ENCODE results near the gene E2F6.

Gene E2F6

DNA sequence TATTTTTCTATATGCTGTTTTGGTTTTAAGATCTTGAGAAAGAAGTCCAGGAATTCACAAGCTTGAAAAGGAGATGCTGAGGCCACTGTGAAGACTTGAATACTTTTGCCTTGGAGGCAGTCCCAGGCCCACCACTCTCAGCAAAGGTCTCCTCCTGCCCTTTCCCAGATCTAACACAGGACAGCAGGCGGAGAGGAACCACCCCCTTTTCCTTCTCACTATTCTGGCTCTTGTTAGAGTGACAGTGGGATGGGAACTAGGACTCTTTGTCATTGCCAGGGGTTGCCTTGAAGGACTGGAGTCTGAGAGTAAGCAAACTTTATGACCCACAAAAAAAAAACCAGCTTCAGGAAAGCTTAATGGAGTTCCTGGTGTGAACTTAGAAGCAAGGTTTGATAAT, 54.7 kb downstream of the E2F6 start:
- no peaks in the 10 kb centered on the region for H3K9me3 ChIP-seq (ENCODE audit: control insufficient read depth, low read length)
- no peak overlapping the region for H3K9ac ChIP-seq
- H3K79me2 ChIP-seq = no peaks in the 10 kb centered on the region
- no peaks in the 10 kb centered on the region for H3K36me3 ChIP-seq (ENCODE audit: control insufficient read depth, insufficient read depth, low read length)
- no peak overlapping the region for H3K27ac ChIP-seq
- H3K4me2 ChIP-seq (ENCODE audit: low read length) = no peak overlapping the region
- peak overlapping the region; percentile 8 for H2AFZ ChIP-seq
- TF ChIP-seq, protein P1, sequence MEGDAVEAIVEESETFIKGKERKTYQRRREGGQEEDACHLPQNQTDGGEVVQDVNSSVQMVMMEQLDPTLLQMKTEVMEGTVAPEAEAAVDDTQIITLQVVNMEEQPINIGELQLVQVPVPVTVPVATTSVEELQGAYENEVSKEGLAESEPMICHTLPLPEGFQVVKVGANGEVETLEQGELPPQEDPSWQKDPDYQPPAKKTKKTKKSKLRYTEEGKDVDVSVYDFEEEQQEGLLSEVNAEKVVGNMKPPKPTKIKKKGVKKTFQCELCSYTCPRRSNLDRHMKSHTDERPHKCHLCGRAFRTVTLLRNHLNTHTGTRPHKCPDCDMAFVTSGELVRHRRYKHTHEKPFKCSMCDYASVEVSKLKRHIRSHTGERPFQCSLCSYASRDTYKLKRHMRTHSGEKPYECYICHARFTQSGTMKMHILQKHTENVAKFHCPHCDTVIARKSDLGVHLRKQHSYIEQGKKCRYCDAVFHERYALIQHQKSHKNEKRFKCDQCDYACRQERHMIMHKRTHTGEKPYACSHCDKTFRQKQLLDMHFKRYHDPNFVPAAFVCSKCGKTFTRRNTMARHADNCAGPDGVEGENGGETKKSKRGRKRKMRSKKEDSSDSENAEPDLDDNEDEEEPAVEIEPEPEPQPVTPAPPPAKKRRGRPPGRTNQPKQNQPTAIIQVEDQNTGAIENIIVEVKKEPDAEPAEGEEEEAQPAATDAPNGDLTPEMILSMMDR (IDR thresholded peaks at IDR 0.05) = no peak
- H3K4me1 ChIP-seq = no peaks in the 10 kb centered on the region
- H3K4me3 ChIP-seq (ENCODE audit: low read depth, low read length) = no peak overlapping the region
- H3K27me3 ChIP-seq (ENCODE audit: control insufficient read depth, insufficient read depth, low read length) = no peaks in the 10 kb centered on the region

DNA sequence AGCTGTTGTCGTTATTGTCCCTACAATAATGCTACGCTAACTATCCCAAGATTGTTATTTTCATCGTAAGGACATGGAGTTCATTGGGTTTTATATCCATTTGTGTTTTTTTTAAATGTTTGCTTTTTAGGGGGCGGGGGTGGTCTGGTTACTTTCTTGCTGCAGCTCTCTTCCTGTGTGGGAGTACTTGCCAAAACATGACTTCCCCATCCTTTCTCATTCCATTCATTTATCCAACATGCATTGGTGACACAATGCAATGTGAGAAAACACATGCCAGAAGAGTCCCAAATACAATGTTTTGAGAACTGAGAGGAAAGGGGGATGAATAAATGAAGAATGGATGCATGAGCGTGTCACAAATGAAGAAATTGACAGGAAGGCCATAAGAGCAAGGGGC, 55.9 kb downstream of the E2F6 start:
- Histone ChIP-seq H3K27ac (no peak overlapping the region), H3K4me3 (ENCODE audit: low read depth, low read length) (no peak overlapping the region), H3K9ac (no peak overlapping the region), H3K27me3 (ENCODE audit: control insufficient read depth, insufficient read depth, low read length) (no peaks in the 10 kb centered on the region), H3K4me1 (no peaks in the 10 kb centered on the region), H3K4me2 (ENCODE audit: low read length) (no peak overlapping the region), H3K9me3 (ENCODE audit: control insufficient read depth, low read length) (no peaks in the 10 kb centered on the region), H2AFZ (no peak overlapping the region), H3K36me3 (ENCODE audit: control insufficient read depth, insufficient read depth, low read length) (no peaks in the 10 kb centered on the region), H3K79me2 (no peaks in the 10 kb centered on the region)
- TF ChIP-seq, protein P1 (IDR thresholded peaks at IDR 0.05) = no peak

DNA sequence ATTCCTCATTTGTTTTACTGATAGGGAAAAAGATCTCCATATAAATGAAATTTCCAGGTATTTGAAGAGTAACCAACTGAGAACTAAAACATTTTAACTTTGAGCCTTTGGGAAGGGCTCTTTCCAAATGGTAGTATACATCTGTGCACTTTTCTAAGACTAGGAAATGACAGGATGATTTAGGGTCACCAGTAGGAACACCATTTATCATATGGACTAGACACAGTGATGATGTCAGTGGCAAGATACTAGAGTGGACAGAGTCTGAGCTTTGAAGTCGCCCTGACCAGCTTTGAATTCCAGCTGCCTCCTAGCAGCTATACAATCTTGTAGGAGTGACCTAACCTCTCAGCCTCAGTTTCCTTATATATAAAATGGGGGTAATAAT, 56.4 kb downstream of the E2F6 start:
- no peaks in the 10 kb centered on the region for H3K9me3 ChIP-seq (ENCODE audit: control insufficient read depth, low read length)
- H3K4me2 ChIP-seq (ENCODE audit: low read length) = no peak overlapping the region
- H2AFZ ChIP-seq = no peak overlapping the region
- no peaks in the 10 kb centered on the region for H3K79me2 ChIP-seq
- H3K27me3 ChIP-seq (ENCODE audit: control insufficient read depth, insufficient read depth, low read length) = no peaks in the 10 kb centered on the region
- H3K4me3 ChIP-seq (ENCODE audit: low read depth, low read length) = no peak overlapping the region
- no peak overlapping the region for H3K27ac ChIP-seq
- TF ChIP-seq, protein P1 (IDR thresholded peaks at IDR 0.05) = no peak
- H3K36me3 ChIP-seq (ENCODE audit: control insufficient read depth, insufficient read depth, low read length) = no peaks in the 10 kb centered on the region
- no peaks in the 10 kb centered on the region for H3K4me1 ChIP-seq
- no peak overlapping the region for H3K9ac ChIP-seq

DNA sequence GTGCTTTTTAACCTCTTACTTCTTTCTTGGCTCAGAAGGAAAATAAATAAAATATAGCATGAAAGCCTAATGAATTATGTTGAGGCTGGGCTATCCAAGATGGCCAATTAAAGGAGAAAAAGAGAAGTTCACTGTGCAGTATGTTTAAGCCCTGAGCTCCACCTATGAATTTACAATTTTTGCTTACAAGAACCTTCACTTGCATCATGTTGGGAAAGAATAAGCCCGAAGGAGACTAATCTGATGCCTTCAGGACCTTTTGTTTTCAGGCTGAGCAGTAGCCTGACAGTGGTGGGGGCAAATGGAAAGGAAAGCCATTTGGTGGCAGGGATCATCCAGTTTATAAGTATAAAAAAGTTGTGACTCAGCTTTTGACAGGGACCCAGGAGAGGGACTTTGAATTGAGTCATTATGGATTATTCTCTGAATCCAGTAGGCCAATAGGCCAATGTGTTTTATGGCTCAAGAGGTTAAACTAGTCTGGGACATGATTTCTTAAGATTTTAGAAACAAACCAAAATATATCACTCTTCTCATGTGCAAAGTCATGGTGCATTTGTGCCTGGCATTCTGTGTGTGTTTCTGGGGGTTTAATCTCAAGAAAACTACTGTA, 56.9 kb downstream of the E2F6 start:
- no peaks in the 10 kb centered on the region for H3K9me3 ChIP-seq (ENCODE audit: control insufficient read depth, low read length)
- no peaks in the 10 kb centered on the region for H3K36me3 ChIP-seq (ENCODE audit: control insufficient read depth, insufficient read depth, low read length)
- H3K27me3 ChIP-seq (ENCODE audit: control insufficient read depth, insufficient read depth, low read length) = no peaks in the 10 kb centered on the region
- no peak overlapping the region for H3K27ac ChIP-seq
- H3K4me1 ChIP-seq = no peaks in the 10 kb centered on the region
- no peaks in the 10 kb centered on the region for H3K79me2 ChIP-seq
- no peak overlapping the region for H3K4me2 ChIP-seq (ENCODE audit: low read length)
- H3K9ac ChIP-seq = no peak overlapping the region
- no peak overlapping the region for H2AFZ ChIP-seq
- TF ChIP-seq, protein P1 (IDR thresholded peaks at IDR 0.05) = no peak
- H3K4me3 ChIP-seq (ENCODE audit: low read depth, low read length) = no peak overlapping the region

DNA sequence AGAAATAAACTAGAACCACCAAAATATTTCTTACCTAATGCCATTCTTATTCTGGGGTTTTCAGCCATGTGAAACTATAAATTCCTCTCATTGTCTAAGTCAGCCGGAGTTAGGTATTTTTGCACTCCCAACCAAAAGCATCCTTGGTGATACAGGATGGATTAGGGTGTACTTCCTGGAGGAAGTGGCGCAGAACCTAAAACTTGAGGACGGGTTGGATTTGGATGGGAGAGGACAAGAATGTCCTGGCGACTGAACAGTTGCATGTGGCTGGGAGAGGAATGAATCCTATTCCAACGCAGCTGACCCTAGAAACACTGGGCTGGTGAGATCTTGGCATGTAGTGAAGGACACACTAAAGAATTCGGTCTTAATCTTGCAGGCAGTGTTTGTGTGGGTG, 58.5 kb downstream of the E2F6 start:
- Histone ChIP-seq H3K9me3 (ENCODE audit: control insufficient read depth, low read length) (no peaks in the 10 kb centered on the region), H3K4me1 (no peaks in the 10 kb centered on the region), H3K4me2 (ENCODE audit: low read length) (no peak overlapping the region), H3K9ac (no peak overlapping the region), H3K36me3 (ENCODE audit: control insufficient read depth, insufficient read depth, low read length) (no peaks in the 10 kb centered on the region), H3K27ac (no peak overlapping the region), H3K27me3 (ENCODE audit: control insufficient read depth, insufficient read depth, low read length) (no peaks in the 10 kb centered on the region), H3K4me3 (ENCODE audit: low read depth, low read length) (no peak overlapping the region), H2AFZ (no peak overlapping the region), H3K79me2 (no peaks in the 10 kb centered on the region)
- TF ChIP-seq, protein P1 (IDR thresholded peaks at IDR 0.05) = no peak
